22Rv1 (cell line): Measurements from ENCODE around the gene ADORA1.

Source experiments
- H3K27ac ChIP-seq: fragments of 450-650 bp; 2 replicates; pipeline ENCODE4 v1.5.1; 2017
- CTCF ChIP-seq: fragments of 450-650 bp; IDR thresholded peaks from 2 replicates; pipeline ENCODE4 v1.5.1; 2017; ENCODE audit warnings: mild to moderate bottlenecking
- ZFX ChIP-seq: fragments of 450-650 bp; IDR thresholded peaks from 2 replicates; pipeline ENCODE4 v1.6.1; 2017; ENCODE audit warnings: antibody characterized with exemption, borderline replicate concordance

ADORA1 gene

DNA sequence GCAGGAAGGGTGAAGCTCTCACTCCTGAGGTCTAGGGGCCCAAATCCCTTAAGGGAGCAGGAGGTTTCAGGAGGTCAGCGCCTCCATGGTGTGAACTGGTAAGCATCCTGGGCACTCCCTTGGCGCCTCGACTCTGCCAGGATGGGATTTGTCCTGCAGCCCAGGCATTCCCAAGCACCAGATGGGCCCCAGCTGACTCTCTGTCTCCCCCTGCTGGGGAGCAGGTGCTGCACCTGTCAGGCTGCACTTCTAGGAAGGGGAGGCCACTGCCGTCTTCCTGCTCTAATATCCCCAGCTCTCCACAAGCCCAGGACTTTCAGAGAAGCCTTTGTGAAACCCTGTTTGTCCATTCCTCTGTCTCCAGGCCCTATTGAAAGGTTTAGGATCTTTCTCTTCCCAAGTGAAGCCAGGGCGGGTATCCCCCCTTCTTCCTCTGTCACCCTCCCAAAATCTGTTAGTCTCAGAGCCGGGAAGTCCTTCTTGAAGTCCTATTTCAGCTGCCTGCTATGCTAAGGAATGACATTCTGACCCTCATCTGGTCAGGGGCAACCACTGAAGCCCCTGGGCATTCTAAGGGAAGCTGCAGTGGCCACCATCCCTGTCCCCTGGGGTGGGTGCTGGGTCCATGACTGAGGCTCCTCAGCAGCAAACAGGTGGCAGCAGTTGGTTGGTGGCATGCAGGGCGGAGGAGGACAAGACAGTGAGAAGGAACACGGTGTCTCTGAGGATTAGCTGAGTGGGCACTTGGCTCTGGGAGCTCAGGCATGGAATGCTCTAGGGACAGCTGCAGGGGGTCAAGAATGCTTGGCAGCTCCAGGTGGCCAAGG, 44.9 kb downstream of the ADORA1 start:
- no peak overlapping the region for H3K27ac ChIP-seq
- TF ChIP-seq CTCF (peak; percentile 99), ZFX (no peak)

GRCh38 chr1:203173011-203173555, 45.6 kb downstream of the ADORA1 start:
- TF ChIP-seq ZFX (no peak), CTCF (no peak)

GRCh38 chr1:203173566-203173965, 46.0 kb downstream of the ADORA1 start:
- TF ChIP-seq ZFX (no peak), CTCF (no peak)
- H3K27ac ChIP-seq: no peak overlapping the region

More at GRCh38 chr1:203173011-203173555, 45.6 kb downstream of the ADORA1 start:
- H3K27ac ChIP-seq: no peak overlapping the region

DNA sequence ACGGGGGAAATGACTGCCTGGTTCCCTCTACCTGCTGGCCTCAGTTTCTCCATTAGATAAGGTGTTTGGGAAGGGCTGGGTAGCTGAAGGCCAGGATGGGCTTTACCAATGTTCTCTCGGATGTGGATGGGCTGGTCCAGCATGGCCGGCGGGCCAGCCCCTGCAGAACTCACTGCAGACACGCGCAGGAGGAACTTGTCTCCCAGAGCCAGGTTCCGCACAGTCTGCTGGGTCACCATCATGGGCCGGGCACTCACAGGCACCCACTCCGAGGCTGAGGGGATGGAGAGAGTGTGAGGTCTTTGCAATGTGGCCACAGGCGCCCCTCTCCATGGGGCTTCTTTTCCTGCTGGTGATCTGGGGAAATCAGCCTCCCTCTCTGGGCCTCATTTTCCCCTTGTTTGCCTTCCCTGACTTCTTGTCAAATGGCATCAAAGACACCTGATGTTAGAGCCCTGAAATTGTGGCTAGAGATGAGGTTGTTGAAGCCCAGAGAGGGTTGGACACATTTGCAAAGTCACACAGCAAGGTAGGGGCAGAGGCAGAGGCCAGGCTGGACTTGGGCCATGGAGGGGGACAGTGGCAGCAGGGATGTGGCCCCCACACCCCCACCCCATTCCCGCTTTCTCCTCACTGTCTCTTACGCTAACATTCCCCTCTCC, 46.9 kb downstream of the ADORA1 start:
- H3K27ac ChIP-seq: no peak overlapping the region
- TF ChIP-seq CTCF (no peak), ZFX (no peak)

GRCh38 chr1:203175237-203175826, 47.8 kb downstream of the ADORA1 start, which contains the start of gene MYBPH:
Gene MYBPH, minus strand, starts transcription at chr1:203175826. Its CDS starts 71 bp downstream, at chr1:203175755.
- TF ChIP-seq CTCF: no peak
- TF ChIP-seq ZFX: no peak
- H3K27ac ChIP-seq: no peak within 1 kb of the TSS

DNA sequence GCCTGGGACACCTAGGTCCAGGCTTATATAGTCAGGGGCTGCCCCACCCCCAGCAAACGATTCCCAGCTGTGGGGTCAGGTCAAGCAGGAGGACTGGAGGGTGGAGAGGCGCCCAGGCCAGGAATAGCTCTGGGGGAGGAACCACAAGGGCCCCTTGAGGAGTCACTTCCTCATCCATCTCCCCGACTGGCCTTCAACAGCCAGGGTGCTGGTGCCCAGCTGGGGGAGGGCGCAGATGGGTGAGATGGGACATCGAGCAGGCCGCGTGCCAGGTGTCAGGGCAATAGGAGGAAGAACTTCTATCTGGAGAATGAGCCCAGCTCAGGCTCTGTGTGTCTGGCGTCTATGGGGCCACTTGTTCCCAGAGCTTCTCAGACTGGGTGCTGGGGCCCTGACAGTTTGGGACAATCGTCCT, 48.3 kb downstream of the ADORA1 start:
- H3K27ac ChIP-seq: no peak overlapping the region
- TF ChIP-seq ZFX (no peak), CTCF (no peak)
